ENCODE results near the gene CCDC148. TPM values are rescaled to one million over a fixed set of nuclear protein-coding genes. Genes with fewer than 3 reads are reported as not detected.
"Not testable (repeated sequence)": the region's sequence is repeated elsewhere in the genome, so short reads cannot be mapped to it uniquely, and the experiment has no call there.

The CCDC148 gene
- total and polyA plus RNA-seq, 2 experiments from 2014 or later, result 1.2 to 1.8 TPM

DNA sequence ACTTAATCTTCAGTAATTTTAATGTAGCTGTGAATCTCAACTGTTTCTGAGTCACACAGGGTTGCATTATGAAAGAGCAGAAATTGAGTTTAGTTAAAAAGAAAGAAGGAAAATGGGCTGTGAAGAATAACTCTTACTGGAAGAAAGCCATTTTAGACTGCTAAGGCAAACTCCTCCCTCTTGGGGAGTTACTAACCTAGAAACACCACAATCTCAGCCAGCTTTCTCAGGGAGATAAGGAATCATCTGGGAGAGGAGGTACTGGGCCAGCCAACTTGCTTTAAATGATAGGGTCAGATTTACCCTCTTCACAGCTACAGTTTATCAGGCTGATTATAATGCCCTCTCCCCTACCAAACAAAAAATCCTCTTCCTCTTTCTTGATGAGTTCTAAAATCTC, 119.5 kb downstream of the CCDC148 start (continued):
- TF ChIP-seq, protein P1, sequence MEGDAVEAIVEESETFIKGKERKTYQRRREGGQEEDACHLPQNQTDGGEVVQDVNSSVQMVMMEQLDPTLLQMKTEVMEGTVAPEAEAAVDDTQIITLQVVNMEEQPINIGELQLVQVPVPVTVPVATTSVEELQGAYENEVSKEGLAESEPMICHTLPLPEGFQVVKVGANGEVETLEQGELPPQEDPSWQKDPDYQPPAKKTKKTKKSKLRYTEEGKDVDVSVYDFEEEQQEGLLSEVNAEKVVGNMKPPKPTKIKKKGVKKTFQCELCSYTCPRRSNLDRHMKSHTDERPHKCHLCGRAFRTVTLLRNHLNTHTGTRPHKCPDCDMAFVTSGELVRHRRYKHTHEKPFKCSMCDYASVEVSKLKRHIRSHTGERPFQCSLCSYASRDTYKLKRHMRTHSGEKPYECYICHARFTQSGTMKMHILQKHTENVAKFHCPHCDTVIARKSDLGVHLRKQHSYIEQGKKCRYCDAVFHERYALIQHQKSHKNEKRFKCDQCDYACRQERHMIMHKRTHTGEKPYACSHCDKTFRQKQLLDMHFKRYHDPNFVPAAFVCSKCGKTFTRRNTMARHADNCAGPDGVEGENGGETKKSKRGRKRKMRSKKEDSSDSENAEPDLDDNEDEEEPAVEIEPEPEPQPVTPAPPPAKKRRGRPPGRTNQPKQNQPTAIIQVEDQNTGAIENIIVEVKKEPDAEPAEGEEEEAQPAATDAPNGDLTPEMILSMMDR (conservative IDR thresholded peaks at IDR 0.05; ENCODE audit: low read depth in 2 of 2), result no peak
- TF ChIP-seq, protein P2, sequence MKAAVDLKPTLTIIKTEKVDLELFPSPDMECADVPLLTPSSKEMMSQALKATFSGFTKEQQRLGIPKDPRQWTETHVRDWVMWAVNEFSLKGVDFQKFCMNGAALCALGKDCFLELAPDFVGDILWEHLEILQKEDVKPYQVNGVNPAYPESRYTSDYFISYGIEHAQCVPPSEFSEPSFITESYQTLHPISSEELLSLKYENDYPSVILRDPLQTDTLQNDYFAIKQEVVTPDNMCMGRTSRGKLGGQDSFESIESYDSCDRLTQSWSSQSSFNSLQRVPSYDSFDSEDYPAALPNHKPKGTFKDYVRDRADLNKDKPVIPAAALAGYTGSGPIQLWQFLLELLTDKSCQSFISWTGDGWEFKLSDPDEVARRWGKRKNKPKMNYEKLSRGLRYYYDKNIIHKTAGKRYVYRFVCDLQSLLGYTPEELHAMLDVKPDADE (IDR thresholded peaks at IDR 0.05), result no peak
- TF ChIP-seq, protein P3, sequence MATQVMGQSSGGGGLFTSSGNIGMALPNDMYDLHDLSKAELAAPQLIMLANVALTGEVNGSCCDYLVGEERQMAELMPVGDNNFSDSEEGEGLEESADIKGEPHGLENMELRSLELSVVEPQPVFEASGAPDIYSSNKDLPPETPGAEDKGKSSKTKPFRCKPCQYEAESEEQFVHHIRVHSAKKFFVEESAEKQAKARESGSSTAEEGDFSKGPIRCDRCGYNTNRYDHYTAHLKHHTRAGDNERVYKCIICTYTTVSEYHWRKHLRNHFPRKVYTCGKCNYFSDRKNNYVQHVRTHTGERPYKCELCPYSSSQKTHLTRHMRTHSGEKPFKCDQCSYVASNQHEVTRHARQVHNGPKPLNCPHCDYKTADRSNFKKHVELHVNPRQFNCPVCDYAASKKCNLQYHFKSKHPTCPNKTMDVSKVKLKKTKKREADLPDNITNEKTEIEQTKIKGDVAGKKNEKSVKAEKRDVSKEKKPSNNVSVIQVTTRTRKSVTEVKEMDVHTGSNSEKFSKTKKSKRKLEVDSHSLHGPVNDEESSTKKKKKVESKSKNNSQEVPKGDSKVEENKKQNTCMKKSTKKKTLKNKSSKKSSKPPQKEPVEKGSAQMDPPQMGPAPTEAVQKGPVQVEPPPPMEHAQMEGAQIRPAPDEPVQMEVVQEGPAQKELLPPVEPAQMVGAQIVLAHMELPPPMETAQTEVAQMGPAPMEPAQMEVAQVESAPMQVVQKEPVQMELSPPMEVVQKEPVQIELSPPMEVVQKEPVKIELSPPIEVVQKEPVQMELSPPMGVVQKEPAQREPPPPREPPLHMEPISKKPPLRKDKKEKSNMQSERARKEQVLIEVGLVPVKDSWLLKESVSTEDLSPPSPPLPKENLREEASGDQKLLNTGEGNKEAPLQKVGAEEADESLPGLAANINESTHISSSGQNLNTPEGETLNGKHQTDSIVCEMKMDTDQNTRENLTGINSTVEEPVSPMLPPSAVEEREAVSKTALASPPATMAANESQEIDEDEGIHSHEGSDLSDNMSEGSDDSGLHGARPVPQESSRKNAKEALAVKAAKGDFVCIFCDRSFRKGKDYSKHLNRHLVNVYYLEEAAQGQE (IDR thresholded peaks at IDR 0.05; ENCODE audit: unreplicated experiment), result no peak

DNA sequence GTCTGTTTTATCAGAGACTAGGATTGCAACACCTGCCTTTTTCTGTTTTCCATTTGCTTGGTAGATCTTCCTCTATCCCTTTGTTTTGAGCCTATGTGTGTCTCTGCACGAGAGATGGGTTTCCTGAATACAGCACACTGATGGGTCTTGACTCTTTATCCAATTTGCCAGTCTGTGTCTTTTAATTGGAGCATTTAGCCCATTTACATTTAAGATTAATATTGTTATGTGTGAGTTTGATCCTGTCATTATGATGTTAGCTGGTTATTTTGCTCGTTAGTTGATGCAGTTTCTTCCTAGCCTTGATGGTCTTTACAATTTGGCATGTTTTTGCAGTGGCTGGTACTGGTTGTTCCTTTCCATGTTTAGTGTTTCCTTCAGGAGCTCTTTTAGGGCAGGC, 124.8 kb downstream of the CCDC148 start:
- not testable (repeated sequence) for H3K4me1 ChIP-seq (ENCODE audit: insufficient read depth); H3K9me2 ChIP-seq (ENCODE audit: insufficient read depth); H3K27ac ChIP-seq (ENCODE audit: low read depth); H3K27me3 Mint-ChIP-seq (ENCODE audit: insufficient read depth, low read depth, poor library complexity); H3K27ac Mint-ChIP-seq; H3K4me1 Mint-ChIP-seq; H3K27me3 ChIP-seq (ENCODE audit: insufficient read depth); H3K4me2 ChIP-seq; H4K20me1 ChIP-seq (replicated peaks; ENCODE audit: insufficient read depth); H3K79me2 ChIP-seq (replicated peaks; ENCODE audit: insufficient read depth); H3K4me3 ChIP-seq; H3K36me3 ChIP-seq (ENCODE audit: insufficient read depth); H2AFZ ChIP-seq; H3K4me3 Mint-ChIP-seq; DNase-seq (ENCODE audit: low spot score); H3F3A ChIP-seq (replicated peaks; ENCODE audit: low read depth); ATAC-seq
- Mint-ChIP-seq H3K9me3 (peaks cover 35% of the 10 kb centered on the region), H3K36me3 (ENCODE audit: low read depth) (peaks cover 20% of the 10 kb centered on the region; the same call in 2 of the 3 replicates)

DNA sequence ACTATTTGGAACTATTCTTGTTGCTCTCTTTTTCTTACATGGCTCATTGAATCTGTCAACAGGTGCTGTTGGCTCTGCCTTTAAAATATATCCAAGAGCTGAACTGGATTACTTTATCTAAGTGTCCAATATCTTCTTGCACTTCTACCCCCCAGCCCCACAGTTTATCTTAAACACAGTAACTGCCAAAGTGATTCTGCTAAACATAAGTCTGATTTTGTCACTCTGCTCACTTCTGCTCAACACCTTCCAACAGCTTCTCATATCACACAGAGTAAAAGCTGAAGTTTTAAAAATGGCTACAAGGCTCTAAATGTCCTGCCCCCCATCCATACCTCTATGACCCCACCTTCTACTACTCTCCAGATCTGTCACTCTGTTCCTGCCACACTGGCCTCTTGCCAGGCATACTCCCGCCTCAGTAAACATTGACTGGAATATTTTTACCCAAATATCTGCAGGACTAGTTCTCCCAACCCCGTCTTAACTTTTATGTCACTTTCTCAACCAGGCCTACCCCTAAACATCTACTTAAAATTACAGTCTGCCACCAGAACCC, 130.7 kb downstream of the CCDC148 start:
- H3K4me3 Mint-ChIP-seq, result no peak overlapping the region
- TF ChIP-seq ZNF331 (CRISPR knock-in tag; IDR thresholded peaks at IDR 0.05; ENCODE audit: low read depth), result no peak
- no peak for TF ChIP-seq ZNF114 (CRISPR knock-in tag; IDR thresholded peaks at IDR 0.05)
- TF ChIP-seq, protein P3 (IDR thresholded peaks at IDR 0.05; ENCODE audit: unreplicated experiment), result no peak
- ATAC-seq, result no peak

More for the DNA sequence above, 130.7 kb downstream of the CCDC148 start:
- no peak for DNase-seq (ENCODE audit: low spot score)
- Mint-ChIP-seq H3K9me3 (peaks cover 9% of the 10 kb centered on the region), H3K36me3 (ENCODE audit: low read depth) (peaks cover 2% of the 10 kb centered on the region; the same call in 1 of the 3 replicates), H3K27me3 (ENCODE audit: insufficient read depth, low read depth, poor library complexity) (no peaks in the 10 kb centered on the region), H3K4me1 (no peaks in the 10 kb centered on the region), H3K27ac (no peak overlapping the region)
- H3F3A ChIP-seq (replicated peaks; ENCODE audit: low read depth), result no peaks in the 10 kb centered on the region
- H3K4me2 ChIP-seq, result no peak overlapping the region
- 0 out of 2 replicates have a peak, but pooled peaks cover 4% of the 10 kb centered on the region for H3K36me3 ChIP-seq (ENCODE audit: insufficient read depth)
- H3K4me1 ChIP-seq (ENCODE audit: insufficient read depth), result no peaks in the 10 kb centered on the region
- no peaks in the 10 kb centered on the region for H3K27me3 ChIP-seq (ENCODE audit: insufficient read depth)
- H3K4me3 ChIP-seq, result no peak overlapping the region
- H4K20me1 ChIP-seq (replicated peaks; ENCODE audit: insufficient read depth), result no peaks in the 10 kb centered on the region
- H3K27ac ChIP-seq (ENCODE audit: low read depth), result no peak overlapping the region
- no peaks in the 10 kb centered on the region; the same call in 1 of the 2 replicates for H3K9me2 ChIP-seq (ENCODE audit: insufficient read depth)
- no peak overlapping the region for H2AFZ ChIP-seq
- H3K79me2 ChIP-seq (replicated peaks; ENCODE audit: insufficient read depth), result no peaks in the 10 kb centered on the region

All from GM23338 (cell line).